Activated T-cell treated with anti-CD3 and anti-CD28 coated beads for 4 hours (primary cell): Measurements from ENCODE around the gene LRRK2.
"Not testable (repeated sequence)": the region's sequence is repeated elsewhere in the genome, so short reads cannot be mapped to it uniquely, and the experiment has no call there.

Experiments
- DNase-seq: peaks from one replicate; pipeline ENCODE4 v3.0.0-alpha.2; 2020

LRRK2 gene

GRCh38 chr12:40248585-40249297 is 23.9 kb downstream of the LRRK2 start:
- no peak for DNase-seq

GRCh38 chr12:40250652-40251051 is 25.9 kb downstream of the LRRK2 start:
- DNase-seq = not testable (repeated sequence)

DNA sequence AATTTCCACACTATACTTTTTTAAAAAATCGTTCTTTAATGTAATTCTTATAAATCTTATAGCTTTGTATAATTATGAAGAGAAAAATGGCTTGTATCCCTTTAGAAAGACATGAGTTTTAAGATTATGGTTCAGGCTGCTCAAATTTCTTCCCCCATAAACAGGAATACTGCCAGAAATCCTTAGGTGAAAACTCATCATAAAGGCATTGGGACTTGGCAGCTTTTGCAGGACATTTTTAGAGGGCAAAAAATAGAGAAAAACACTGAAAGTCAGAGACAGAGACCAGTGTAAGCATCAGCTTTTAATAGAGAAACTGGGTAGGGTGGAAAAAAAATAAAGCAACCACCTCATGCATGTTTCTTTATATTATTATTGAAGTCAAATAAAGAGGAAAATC is 29.1 kb downstream of the LRRK2 start:
- DNase-seq = no peak

- DNase-seq = no peak
Observed at GRCh38 chr12:40254455-40255085, 29.8 kb downstream of the LRRK2 start.

GRCh38 chr12:40258371-40258770 is 33.6 kb downstream of the LRRK2 start:
- no peak for DNase-seq

DNA sequence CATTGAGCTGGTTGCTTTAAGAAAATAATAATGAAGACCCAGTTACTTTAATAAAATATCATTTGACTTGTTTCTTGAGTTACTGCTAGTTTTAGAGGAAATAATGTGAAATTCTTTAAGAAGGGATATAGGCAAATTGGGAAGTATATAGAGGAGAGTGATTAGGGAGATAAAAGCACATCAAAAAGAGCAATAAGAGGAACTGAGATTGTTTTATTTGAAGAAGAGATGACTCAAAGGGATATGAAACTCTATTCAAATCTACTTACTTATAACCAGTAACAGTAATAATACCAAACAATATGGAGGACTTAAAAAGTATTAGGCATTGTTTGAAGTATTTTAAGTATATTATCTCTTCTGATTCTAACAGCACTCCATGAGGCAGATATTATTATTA is 37.1 kb downstream of the LRRK2 start:
- no peak for DNase-seq

DNA sequence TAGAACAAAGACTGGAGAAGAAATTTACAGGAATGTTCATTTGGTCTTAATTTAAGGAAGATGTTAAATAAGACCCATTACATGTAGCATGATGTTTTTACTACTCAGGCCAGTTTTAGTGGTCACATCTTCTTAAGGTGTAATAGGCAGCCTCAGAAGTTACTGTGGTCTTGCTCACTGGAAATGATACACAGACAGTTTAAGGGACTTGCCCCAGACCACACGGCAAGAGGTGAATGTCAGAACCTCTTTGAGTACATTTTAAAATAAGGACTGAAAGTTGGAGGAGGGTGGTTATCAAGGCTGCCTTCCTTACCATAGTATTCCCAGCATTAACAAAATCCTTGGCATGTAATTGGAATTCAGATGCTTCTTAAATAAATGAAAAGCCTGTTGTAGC is 37.9 kb downstream of the LRRK2 start:
- DNase-seq = no peak

DNA sequence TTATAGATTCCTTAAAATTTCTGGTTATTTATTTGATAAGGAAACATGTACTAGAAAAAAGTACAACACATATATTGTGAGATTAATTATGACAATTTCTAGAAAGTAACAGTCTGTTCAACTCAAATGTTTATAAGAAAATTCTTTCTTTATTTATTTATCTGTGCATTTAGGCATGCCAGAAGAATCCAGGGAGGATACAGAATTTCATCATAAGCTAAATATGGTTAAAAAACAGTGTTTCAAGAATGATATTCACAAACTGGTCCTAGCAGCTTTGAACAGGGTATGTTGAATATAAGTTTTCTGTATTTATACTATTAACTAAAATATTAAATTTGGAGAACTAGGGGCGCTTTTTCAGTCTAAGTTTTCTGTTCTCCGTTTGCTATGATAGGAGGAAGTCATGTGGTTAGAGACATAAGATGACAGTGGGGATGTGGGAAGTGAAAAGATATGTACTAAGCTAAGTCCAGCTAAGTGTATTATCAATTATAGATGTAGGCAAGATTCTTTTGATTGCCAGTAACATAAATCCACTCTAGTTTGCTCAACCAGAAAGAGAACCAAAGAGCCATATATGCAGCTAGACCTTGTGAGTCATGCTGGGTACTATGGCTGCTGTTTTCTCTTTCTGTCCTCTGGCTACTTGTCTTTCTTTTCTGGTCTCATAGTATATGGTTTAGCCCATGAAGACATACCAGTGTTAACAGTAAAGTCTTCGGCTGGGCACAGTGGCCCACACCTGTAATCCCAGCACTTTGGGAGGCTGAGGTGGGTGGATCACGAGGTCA is 39.0 kb downstream of the LRRK2 start:
- DNase-seq = no peak

DNA sequence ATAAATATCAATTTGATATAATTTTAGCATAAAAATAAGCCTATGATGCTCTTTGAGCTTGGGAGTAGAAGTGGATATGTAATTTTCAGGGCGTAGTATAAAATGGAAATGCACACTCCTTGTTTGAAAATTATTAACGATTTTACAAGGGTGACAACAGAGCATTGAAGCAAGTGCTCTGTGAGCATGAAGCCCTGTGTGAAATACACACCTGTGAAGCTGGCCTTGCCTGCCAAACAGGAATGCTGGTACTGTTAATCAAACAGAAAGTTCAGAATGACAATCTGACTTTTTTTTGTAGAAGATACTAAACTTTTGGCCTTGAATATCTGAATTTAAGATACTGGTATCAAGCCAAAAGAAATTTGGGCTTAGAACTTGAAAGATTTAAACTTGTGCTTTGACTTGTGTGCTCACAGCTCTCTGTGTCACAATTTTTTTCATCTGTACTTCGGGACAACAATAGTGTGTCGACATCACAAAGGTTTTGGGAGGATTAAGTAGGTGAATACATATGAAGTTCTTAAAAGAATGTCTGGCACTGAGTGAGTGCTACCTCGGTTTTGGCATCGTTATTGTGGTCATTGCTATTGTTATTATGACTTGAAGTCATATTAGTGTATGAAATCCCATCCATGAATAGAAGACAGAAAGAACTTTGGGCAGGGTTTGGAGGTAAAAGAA is 47.3 kb downstream of the LRRK2 start:
- DNase-seq = no peak

DNA sequence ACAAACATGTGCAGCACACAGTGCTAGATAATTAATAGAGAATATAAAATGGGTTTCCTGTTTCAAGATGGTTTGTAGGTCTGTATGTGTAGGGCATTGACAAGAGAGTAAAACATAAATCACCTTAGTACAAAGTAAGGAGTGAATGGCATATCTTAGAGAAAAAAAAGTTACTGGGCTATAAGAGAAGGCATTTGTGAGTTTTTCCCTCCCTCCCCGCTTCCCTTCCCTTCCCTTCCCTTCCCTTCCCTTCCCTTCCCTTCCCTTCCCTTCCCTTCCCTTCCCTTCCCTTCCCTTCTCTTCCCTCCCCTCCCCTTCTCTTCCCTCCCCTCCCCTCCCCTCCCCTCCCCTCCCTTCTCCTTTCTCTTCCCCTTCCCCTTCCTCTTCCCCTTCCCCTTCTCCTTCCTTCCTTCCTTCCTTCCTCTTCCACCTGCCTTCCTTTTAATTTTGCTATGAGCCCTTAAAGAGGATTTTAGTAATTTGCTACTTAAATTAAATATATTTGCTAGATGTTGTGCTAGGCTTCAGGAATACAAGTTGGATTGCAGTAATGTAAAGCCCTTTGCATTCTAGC is 57.1 kb downstream of the LRRK2 start:
- no peak for DNase-seq

DNA sequence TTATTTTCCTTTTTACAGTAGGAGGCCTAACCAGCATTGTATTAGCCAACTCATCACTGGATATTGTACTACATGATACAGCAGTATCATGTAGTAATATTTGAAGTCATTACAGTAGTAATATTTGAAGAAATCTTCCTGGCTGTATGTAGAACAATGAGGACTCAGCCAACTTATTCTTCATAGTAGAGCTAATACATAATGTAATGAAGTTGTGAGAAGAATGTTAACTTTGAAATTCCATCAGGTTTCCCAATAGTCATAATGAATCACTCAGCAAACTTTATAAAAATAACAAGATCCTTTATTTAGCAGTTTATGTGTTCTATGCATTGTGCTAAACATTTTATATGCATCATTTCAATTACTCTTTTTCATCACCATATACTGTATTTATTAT is 61.8 kb downstream of the LRRK2 start:
- DNase-seq = no peak

DNA sequence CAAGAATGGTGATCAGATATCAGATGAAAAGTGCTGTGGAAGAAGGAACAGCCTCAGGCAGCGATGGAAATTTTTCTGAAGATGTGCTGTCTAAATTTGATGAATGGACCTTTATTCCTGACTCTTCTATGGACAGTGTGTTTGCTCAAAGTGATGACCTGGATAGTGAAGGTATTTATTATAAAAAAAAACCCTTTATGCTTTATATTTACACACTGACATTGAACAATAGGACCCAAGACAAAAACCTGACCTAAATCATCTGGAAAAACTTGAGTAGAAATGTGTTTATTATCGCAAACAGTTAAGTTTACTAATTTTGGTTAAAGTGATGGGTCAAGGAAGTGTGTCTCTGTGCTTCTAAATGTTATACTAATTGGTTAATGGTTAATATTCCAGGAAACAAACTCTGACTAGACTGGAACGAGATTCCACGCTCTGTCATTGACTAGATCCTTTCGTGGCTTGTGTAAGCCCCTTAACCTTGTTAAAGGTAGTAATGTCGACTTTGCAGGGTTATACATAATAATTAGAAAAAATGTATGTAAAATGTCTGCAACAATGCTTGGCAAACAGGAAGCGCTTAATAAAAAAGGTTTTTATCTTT is 62.7 kb downstream of the LRRK2 start:
- no peak for DNase-seq

GRCh38 chr12:40292788-40293429 is 68.1 kb downstream of the LRRK2 start:
- no peak for DNase-seq

- DNase-seq = no peak
Observed at GRCh38 chr12:40298341-40298740, 73.5 kb downstream of the LRRK2 start.

DNA sequence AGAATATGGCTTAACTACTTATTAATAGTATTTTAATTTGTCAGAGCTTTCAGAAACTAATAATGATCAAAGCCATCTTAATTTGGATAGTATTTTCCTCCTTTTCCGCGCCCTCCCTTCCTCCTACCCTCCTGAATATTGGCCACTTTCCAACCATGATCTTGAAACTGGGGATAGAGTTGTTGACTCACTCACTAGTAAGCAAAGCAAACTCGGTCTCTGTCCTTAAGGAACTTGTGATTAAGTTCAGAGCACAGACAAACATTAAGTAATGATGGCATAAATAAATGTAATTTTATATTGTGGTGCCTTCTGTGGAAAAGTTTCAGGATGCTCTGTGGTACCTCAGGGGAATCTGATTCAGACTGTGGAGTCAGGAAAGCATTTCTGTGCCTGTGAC is 75.7 kb downstream of the LRRK2 start:
- no peak for DNase-seq

DNA sequence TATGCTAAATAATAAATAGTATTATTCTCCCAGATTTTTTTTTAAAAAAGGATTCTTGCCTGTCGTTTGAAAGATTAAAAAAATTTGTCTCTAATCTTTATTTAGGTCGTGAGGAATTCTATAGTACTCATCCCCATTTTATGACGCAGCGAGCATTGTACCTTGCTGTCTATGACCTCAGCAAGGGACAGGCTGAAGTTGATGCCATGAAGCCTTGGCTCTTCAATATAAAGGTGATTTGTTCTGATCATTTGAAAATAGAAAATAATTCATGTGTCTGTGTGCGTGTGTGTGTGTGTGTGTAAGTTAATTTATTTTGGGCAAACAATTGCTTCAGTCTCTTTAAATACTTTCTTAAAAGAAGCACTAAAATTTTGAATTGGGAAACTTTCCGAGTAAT is 84.2 kb downstream of the LRRK2 start:
- DNase-seq = no peak

DNA sequence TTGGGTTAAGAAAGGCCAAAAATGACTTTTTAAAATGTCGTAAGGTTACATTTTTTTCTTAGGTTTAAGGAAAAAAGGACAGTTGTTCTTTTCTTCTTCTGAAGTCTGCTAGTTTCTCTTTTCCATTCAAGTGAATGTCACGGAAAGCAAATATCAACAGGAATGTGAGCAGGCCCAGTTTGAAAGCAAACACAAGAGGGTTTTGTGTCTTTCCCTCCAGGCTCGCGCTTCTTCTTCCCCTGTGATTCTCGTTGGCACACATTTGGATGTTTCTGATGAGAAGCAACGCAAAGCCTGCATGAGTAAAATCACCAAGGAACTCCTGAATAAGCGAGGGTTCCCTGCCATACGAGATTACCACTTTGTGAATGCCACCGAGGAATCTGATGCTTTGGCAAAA is 85.4 kb downstream of the LRRK2 start:
- DNase-seq = no peak

GRCh38 chr12:40312196-40312595 is 87.4 kb downstream of the LRRK2 start:
- no peak for DNase-seq

DNA sequence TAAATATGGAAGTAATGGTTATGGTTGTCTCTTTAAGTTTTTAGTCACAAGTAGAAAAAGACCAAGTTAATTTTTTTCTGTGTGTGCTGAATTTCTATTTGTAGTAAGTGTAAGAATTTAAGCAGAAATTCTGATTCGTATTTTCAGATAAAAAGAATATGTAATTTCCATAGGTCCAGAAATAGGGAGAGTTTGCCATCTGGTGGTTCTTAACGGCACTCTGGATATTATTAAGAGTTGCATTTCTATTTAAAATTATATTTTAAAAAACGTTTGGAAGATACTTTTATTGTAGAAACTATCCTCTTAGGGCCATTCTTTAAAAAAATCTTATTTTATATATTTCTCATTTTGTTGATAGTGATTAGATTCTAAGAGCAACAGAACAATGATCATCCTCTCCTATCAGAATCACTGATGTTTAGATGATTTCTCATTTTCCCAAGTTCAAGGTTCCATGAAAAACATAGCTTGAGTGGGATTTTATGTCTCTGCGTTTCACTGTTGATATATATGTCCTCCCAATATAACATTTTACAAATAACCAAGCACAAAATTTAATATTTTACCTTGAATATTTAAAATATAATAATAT is 88.3 kb downstream of the LRRK2 start:
- DNase-seq = no peak

- DNase-seq = no peak
Observed at GRCh38 chr12:40313928-40314327, 89.1 kb downstream of the LRRK2 start.

GRCh38 chr12:40314927-40315326 is 90.1 kb downstream of the LRRK2 start:
- no peak for DNase-seq

DNA sequence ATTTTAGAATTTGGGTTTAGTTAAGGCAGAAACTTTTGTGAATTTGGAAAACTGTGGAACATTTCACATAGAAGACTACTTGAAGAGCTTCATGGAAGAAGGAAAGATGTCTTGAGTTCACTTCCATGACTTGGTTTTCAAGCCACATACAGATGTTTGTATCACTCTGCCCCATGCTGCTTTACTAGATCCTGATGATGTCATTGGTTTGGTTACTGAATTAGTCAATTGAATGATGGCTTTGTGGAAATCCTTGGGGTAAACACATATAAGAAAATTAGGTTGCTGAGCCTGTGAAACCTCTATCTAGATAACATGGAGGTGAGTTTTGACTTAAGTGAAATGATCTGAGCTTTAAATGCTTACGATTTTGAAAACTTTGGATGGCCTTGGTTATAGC is 90.6 kb downstream of the LRRK2 start:
- no peak for DNase-seq
